Fibroblast of lung (primary cell): ENCODE measurements around the gene NIT2. TPM values are rescaled to one million over a fixed set of nuclear protein-coding genes. Genes with fewer than 3 reads are reported as not detected.

Experiments
- DNase-seq, 2 donors: peaks; one replicate each; pipeline versions ENCODE4 v3.0.0 to v3.0.0-alpha.2; 2010; ENCODE audit warnings: low read depth in 2 of 2
- H2AFZ ChIP-seq: 2 replicates; pipeline ENCODE4 v1.5.1; 2012; ENCODE audit warnings: low read length, control low read depth, inconsistent platforms
- H3K27ac ChIP-seq: 2 replicates; pipeline ENCODE4 v1.5.1; 2011; ENCODE audit warnings: low read length, control low read depth; ENCODE audit not compliant: insufficient read depth
- H3K27me3 ChIP-seq: 2 replicates; pipeline ENCODE4 v1.5.1; 2011; ENCODE audit warnings: mild to moderate bottlenecking, low read length; ENCODE audit not compliant: control insufficient read depth, insufficient read depth
- H3K36me3 ChIP-seq: 2 replicates; pipeline ENCODE4 v1.5.1; 2011; ENCODE audit warnings: low read length; ENCODE audit not compliant: control insufficient read depth, insufficient read depth
- H3K4me1 ChIP-seq: 2 replicates; pipeline ENCODE4 v1.5.1; 2011; ENCODE audit warnings: low read length; ENCODE audit not compliant: control insufficient read depth, insufficient read depth; ENCODE audit errors: extremely low read depth
- H3K4me2 ChIP-seq: 2 replicates; pipeline ENCODE4 v1.5.1; 2011; ENCODE audit warnings: low read length, control low read depth; ENCODE audit not compliant: insufficient read depth; ENCODE audit errors: extremely low read depth
- H3K4me3 ChIP-seq, 4 experiments: fragments of 200-600 bp in 1 of 4; sonication (generic) in 1 of 4; replicated peaks in 1 of 4; 2 replicates each; pipeline ENCODE4 v1.5.1; 2011 to 2016; ENCODE audit warnings: low read length in 4 of 4, low read depth in 3 of 4, mild to moderate bottlenecking in 3 of 4, control low read depth in 2 of 4, inconsistent platforms in 1 of 4, mixed read lengths in 1 of 4; ENCODE audit not compliant: insufficient read depth in 1 of 4; ENCODE audit errors: control extremely low read depth in 1 of 4
- H3K79me2 ChIP-seq: 2 replicates; pipeline ENCODE4 v1.5.1; 2012; ENCODE audit warnings: mild to moderate bottlenecking, low read length, inconsistent platforms; ENCODE audit not compliant: control insufficient read depth, insufficient read depth
- H3K9ac ChIP-seq: 2 replicates; pipeline ENCODE4 v1.5.1; 2011; ENCODE audit warnings: mild to moderate bottlenecking, low read length, control low read depth; ENCODE audit not compliant: insufficient read depth
- H3K9me3 ChIP-seq: 2 replicates; pipeline ENCODE4 v1.5.1; 2012; ENCODE audit warnings: low read depth, low read length; ENCODE audit not compliant: control insufficient read depth, insufficient read depth
- H4K20me1 ChIP-seq: 2 replicates; pipeline ENCODE4 v1.5.1; 2011; ENCODE audit warnings: low read length; ENCODE audit not compliant: control insufficient read depth, insufficient read depth; ENCODE audit errors: extremely low read depth
- EZH2 ChIP-seq: IDR thresholded peaks from 2 replicates; pipeline ENCODE4 v1.5.1; 2012; ENCODE audit warnings: low read length, control low read depth, mild to moderate bottlenecking; ENCODE audit errors: missing control alignments
- polyA plus RNA-seq, 2 donors: library from polyadenylated mRNA; depleted of rRNA in 1 of 2; stranded (reverse) in 1 of 2; unstranded in 1 of 2; fragments of >200 nt; gene quantifications; 2 replicates each; pipeline ENCODE4 v1.2.1, GENCODE V29; 2011 to 2012; ENCODE audit warnings: missing spikeins in 1 of 2
- total RNA-seq: library from RNA; depleted of rRNA; stranded (reverse); fragments of >200 nt; gene quantifications from 2 replicates; pipeline ENCODE4 v1.2.1, GENCODE V29; 2014
- TF ChIP-seq, protein P1 (sequence below), 2 donors: IDR thresholded peaks in 1 of 2; conservative IDR thresholded peaks in 1 of 2; 1 replicate in 1 of 2; 2 replicates in 1 of 2; pipeline ENCODE4 v1.5.1; 2011 to 2012; ENCODE audit warnings: low read length in 2 of 2, control low read depth in 1 of 2, inconsistent platforms in 1 of 2, low read depth in 1 of 2, mild to moderate bottlenecking in 1 of 2

The NIT2 gene
- total and polyA plus RNA-seq, 2 donors (not counting 1 experiment from before 2014, with no cell fraction given): 13.4 to 53.8 TPM

DNA sequence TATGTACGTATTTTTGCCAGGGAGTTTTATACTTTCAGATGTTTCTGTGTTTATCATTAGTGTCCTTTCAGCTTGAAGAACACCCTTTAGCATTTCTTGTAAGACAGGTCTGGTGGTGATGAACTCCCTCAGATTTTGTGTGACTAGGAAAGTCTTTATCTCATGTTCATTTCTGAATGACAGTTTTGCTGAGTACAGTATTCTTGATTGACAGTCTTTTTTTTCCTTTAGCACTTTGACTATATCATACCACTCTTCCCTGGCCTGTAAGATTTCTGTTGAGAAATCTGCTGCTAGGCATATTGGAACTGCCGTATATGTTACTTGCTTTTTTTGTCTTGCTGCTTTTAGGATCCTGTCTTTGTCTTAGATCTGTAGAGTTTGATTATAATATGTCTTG, 72.6 kb downstream of the NIT2 start:
- Histone ChIP-seq H3K79me2 (peaks cover 13% of the 10 kb centered on the region), H2AFZ (no peak overlapping the region), H3K27me3 (no peaks in the 10 kb centered on the region), H3K4me2 (no peak overlapping the region), H3K9ac (no peak overlapping the region), H3K9me3 (no peaks in the 10 kb centered on the region), H3K4me1 (no peaks in the 10 kb centered on the region), H4K20me1 (no peaks in the 10 kb centered on the region), H3K4me3 (no peak overlapping the region), H3K27ac (no peak overlapping the region), H3K36me3 (no peaks in the 10 kb centered on the region)
- TF ChIP-seq EZH2: no peak
- TF ChIP-seq, protein P1, sequence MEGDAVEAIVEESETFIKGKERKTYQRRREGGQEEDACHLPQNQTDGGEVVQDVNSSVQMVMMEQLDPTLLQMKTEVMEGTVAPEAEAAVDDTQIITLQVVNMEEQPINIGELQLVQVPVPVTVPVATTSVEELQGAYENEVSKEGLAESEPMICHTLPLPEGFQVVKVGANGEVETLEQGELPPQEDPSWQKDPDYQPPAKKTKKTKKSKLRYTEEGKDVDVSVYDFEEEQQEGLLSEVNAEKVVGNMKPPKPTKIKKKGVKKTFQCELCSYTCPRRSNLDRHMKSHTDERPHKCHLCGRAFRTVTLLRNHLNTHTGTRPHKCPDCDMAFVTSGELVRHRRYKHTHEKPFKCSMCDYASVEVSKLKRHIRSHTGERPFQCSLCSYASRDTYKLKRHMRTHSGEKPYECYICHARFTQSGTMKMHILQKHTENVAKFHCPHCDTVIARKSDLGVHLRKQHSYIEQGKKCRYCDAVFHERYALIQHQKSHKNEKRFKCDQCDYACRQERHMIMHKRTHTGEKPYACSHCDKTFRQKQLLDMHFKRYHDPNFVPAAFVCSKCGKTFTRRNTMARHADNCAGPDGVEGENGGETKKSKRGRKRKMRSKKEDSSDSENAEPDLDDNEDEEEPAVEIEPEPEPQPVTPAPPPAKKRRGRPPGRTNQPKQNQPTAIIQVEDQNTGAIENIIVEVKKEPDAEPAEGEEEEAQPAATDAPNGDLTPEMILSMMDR (conservative IDR thresholded peaks at IDR 0.05 in 1 of 2, IDR thresholded peaks at IDR 0.05 in 1 of 2; ENCODE audit: low read depth in 1 of 2, low read length in 2 of 2): no peak
- DNase-seq: no peak

- DNase-seq: peak in 1 of 2 donors; percentile 29
- H2AFZ ChIP-seq: no peak overlapping the region
- H3K79me2 ChIP-seq: peaks cover 9% of the 10 kb centered on the region
- no peak overlapping the region for H3K27ac ChIP-seq
- no peak overlapping the region for H3K4me3 ChIP-seq
- no peaks in the 10 kb centered on the region for H3K4me1 ChIP-seq
- no peak for TF ChIP-seq EZH2
- TF ChIP-seq, protein P1 (conservative IDR thresholded peaks at IDR 0.05 in 1 of 2, IDR thresholded peaks at IDR 0.05 in 1 of 2; ENCODE audit: low read depth in 1 of 2, low read length in 2 of 2): no peak
- H3K4me2 ChIP-seq: no peak overlapping the region
- H3K27me3 ChIP-seq: no peaks in the 10 kb centered on the region
- H3K36me3 ChIP-seq: no peaks in the 10 kb centered on the region
- H3K9me3 ChIP-seq: no peaks in the 10 kb centered on the region
- no peak overlapping the region for H3K9ac ChIP-seq
- H4K20me1 ChIP-seq: no peaks in the 10 kb centered on the region
These were observed 73.5 kb downstream of the NIT2 start for GRCh38 chr3:100407977-100408532.

Other genes with a start within 250 kb of the NIT2 start
- 71.4 and 92.8 TPM in 2 replicates for gene FILIP1L, start 220.3 kb upstream of the NIT2 start, total RNA-seq
- gene FILIP1L, start 220.3 kb upstream of the NIT2 start, polyA plus RNA-seq: 64.5 and 126 TPM in 2 replicates
- 80.1 and 121 TPM in 2 replicates for gene TBC1D23, start 73.8 kb upstream of the NIT2 start, total RNA-seq
- gene TBC1D23, start 73.8 kb upstream of the NIT2 start, polyA plus RNA-seq: 54.9 and 55.7 TPM in 2 replicates
- gene TOMM70, start 66.3 kb downstream of the NIT2 start, total RNA-seq: 50.8 and 56.1 TPM in 2 replicates
- 41.8 and 44.2 TPM in 2 replicates for gene TOMM70, start 66.3 kb downstream of the NIT2 start, polyA plus RNA-seq
- 3.1 and 4.1 TPM in 2 replicates for gene LNP1, start 66.8 kb downstream of the NIT2 start, total RNA-seq
- 3.5 and 4.7 TPM in 2 replicates for gene LNP1, start 66.8 kb downstream of the NIT2 start, polyA plus RNA-seq
- gene TMEM45A, start 157.9 kb downstream of the NIT2 start, total RNA-seq: 26.4 and 39.3 TPM in 2 replicates
- 28.3 and 71.4 TPM in 2 replicates for gene TMEM45A, start 157.9 kb downstream of the NIT2 start, polyA plus RNA-seq